ENCODE data around the gene TMC3.

TMC3 gene

DNA sequence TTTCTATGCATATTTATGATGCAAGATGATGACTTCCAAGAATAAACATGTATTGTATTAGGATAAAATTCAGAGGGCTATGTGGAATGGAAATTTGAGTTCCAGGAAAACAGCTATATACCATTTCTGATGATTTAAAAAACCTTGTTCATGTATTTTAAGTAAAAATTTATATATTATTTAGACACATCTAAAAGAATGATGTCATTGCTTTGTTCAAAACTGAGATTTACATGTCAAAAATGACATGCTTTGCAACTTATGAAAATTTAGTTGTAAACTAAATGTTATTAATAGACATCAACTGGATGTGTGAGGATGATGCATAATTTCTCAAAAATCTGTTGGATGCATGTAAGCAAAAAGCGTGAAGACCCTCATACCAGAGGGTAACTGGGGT is 52.3 kb downstream of the TMC3 start:
- DNase-seq: no peak

DNA sequence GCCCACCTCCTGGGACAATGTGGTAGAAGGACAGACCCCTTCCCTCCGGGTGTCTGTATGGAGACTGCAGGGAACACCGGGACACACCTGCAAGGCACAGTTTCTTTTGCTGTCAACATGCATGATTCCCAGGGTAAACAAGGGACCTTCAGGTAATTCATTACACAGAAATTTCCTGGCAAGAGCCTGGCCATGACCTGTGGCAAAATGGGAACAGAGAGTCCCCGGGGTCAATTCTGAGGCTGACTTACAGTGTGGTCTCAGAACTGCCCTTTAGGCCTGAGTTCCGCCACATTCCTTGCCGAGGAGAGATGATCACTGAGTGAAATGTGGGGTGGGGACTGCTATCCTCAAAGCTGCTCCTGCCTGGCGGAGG is 56.4 kb downstream of the TMC3 start:
- DNase-seq: no peak

DNA sequence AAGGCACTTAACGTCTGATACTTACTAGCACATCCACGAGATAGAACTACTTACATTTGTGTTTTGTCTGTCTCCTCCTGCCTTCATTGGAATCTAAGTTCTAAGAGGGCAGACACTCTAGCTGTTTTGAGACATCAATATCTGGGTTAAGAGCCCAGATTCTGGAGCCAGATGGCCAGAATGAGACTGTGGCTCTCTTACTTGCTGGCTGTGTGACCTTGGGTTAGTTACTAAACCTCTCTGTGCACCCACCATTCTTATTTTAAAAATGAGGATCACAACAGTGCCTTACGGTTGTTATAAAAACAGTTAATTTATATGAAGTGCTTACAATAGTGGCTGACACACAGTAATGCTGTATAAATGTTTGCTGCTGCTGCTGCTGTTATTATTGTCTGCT is 57.7 kb downstream of the TMC3 start:
- no peak for DNase-seq

DNA sequence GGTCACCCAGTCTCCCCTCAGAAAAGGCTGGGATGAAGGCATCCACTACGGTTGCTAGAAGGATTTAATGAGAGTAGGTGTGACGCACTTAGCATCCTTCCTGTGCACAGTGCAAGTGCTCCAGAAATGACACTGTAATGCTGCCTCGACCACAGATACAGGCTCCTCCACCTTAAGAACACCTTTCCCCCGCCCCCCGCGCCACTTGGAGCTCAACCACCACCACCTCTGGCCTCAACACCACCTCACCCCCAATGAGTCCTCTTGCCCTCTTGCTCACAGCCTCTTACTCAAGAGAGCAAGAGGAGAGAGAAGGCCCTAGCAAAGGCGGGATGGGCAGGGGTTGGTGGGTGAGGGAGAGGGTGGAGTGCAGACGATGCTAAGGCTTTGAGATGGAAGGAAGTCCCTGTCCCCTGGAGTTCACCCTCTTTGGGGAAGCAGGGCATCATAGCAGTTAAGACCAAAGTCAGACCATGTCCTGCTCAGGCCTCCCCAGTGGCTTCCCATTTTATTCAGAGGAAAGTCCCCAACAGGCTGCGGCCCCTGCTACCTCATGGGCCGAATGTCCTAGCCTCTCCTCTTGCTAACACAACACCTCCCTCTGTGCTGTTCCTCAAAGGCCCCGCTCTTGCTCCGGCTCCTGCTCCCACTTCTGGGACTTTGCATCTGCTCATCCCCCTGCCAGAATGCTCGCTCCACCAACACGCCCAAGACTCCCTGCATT is 58.4 kb downstream of the TMC3 start:
- no peak for DNase-seq

DNA sequence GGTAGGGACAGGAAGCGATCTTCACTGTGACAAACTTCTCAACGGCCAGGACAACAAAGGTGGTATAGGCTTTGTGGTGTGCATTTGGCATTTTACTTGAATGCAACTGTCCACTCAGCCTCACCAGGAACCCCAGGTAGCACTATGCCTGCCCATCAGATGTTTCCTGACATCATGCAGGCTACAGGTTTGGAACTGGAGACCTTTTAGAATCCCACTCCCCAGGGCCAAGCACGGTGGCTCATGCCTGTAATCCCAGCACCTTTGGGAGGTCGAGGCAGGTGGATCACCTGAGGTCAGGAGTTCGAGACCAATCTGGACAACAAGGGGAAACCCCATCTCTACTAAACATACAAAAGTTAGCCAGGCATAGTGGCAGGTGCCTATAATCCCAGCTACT is 59.6 kb downstream of the TMC3 start:
- DNase-seq: no peak

DNA sequence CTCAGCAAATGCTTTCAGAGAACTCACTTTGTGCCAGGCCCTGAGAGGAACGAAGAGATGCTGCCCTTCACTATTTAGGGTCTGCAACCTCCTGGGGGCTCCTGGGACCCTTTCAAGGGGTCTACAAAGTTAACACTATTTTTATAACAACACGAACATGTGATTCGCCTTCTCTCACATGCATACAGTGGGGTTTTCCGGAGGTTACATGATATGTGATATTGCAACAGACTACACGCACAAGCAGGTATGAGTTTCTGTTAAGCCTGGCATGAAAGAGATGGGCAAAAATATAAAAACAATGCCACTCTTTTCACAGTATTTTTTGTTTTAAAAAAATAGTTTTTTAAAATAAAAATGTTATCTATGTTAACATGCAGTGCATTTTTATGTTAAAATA is 60.3 kb downstream of the TMC3 start:
- no peak for DNase-seq

DNA sequence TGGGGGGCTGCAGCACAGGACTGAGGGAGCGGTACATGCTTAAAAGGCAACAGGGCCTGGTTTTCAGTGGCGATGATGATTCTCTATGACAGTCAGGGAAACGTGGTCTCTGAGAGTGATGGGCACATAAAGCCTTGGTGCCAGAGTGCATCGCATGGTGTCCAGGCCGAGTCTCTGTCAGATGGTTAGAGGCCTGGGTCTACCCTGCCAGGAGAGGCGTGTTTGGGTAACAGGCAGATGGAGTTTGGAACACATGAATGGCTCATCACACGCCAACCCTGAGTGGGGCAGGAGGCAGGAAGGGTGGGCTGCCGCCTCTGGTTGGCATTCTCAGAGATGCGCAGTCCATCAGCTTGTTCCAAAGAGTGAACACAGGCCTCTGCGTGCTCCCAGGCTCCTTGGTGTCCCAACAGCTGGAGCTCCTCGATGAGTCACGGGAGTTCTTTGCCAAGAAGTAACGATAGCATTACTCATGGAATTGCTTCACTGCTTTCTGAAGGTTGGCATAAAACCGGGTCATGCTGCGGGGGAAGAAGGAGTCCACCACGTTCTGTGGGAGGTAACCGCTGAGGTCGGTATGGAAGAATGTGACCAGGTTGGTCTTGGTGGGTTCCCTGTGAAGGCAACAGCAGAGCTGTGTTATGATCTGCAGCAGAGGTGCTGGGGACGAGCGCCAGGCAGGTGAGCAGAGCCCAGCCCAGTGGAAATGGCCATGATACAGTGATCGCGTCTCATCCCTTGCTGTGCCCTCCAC is 61.0 kb downstream of the TMC3 start:
- DNase-seq: no peak

DNA sequence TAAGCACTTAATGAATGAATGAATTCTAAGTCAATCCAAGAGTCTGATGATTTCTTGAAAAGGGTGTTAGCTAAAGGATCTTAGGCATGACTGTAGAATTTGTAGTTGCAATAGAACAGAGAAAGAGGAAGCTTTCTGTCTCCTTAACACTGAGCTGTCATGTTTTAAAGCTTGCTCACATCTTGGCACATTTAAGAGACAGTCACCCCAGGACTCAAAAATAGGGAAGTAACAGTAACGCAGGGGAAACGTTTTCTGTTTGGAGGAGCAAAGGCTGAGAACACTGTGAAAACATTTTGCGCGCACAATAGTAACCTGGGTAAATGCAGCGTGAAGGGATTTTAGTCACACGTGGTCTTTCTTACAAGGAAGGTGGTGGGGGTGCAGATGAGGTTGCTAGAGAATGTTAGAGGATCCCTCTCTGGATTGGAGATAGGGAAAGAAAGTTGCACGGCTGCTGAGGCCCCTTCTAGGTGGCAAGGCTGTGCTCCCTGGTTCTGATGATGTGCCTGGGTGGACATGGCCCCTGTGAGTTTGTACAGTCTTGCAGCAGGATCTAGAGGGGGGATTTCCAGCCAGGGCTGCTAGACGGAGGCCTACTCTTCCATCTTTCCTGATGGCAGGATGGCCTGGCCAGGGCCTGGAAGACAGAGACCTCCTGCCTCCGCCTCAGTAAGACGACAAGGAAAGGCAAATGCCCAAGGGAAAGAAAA is 62.1 kb downstream of the TMC3 start:
- no peak for DNase-seq

DNA sequence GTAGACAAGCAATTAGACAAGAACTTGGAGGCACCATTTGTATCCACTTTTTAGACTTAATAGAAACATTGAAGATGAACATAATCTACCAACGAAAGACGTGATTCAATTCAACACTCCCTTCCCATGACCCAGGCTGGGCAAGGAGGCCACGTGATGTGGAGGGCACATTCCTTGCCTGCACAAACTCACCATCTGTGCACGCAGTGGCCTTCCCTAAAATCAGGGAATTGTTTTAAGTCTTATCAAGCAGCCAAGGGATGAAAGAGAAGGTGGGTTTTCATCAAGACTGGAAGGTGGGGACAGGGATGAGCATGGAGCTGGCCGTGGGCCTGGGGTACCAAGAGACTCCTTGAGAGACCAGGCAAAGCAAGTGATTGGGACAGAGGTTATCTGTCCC is 63.5 kb downstream of the TMC3 start:
- DNase-seq: no peak

DNA sequence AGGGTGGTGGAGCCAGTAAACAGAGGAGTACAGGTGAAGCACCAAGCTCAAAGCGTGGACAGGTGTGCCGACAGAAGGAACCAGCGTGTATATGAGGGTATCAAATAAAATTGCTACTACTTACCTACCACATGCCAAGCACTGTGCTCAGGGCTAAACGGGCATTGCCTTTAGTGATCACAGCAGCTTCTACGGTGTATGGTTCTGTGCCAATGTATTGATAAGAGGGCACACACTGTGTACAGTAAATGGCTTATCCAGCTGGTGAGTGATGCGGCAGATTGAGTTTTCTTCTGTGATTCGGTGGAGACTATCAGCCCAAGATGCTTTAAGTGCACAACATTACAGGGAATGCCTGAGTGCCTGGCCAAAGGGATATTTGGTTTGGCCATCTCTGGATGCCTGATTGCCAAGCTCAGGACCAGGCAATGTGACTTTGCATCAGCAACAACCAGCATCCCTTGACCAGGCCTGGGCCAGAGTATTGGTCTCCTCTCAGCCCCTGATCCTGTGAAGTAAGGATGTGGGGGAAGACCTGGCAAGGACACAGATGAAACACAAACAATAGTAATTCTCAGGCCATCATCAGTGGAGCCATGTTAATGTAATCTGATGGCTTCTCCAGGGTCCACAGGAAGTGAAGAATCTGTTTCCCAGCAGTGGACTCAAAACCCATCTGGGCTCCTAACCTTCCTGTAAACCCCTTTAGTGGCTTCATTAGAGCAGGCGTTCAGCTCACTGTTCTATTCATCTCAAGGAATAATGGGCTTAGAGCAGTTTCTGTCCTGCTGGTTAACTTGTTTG is 64.2 kb downstream of the TMC3 start:
- no peak for DNase-seq

DNA sequence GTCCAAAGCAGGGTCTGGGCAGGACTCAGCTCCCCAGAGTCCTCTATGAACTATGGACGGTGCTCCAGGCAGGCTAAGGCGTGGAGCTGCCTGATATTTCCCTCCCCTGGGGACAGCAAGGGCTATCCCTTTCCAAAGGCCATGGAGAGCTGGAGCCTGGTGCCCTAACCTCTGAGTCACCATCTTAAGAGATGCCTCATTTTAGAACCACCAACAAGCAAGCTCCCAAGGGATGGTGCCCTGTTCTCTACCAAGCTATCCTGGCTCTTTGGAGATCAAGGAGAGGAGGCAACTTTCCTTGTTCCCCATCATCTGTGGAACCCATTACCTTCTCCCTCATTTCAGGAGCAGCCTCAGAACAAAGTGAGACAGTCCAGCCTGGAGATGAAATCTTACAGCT is 65.8 kb downstream of the TMC3 start:
- DNase-seq: no peak

DNA sequence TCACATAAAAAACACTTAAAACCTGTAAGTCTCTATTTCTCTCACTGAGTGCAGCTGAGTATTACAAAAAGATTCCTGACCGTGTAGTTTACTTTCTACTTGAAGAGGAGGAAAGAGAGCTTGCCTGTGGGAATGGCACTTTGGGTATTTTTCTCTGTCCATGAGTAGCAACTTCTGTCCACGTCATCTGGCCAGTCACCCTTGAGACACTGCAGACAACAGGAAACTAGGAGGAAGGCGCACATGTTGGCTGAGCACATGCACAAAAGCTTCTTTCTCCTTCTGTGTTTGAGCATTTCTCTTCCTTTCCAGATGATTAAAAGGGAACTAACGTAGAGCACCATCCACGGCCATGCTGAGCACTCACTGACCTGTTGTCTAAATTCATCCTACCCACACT is 69.8 kb downstream of the TMC3 start:
- DNase-seq: no peak

DNA sequence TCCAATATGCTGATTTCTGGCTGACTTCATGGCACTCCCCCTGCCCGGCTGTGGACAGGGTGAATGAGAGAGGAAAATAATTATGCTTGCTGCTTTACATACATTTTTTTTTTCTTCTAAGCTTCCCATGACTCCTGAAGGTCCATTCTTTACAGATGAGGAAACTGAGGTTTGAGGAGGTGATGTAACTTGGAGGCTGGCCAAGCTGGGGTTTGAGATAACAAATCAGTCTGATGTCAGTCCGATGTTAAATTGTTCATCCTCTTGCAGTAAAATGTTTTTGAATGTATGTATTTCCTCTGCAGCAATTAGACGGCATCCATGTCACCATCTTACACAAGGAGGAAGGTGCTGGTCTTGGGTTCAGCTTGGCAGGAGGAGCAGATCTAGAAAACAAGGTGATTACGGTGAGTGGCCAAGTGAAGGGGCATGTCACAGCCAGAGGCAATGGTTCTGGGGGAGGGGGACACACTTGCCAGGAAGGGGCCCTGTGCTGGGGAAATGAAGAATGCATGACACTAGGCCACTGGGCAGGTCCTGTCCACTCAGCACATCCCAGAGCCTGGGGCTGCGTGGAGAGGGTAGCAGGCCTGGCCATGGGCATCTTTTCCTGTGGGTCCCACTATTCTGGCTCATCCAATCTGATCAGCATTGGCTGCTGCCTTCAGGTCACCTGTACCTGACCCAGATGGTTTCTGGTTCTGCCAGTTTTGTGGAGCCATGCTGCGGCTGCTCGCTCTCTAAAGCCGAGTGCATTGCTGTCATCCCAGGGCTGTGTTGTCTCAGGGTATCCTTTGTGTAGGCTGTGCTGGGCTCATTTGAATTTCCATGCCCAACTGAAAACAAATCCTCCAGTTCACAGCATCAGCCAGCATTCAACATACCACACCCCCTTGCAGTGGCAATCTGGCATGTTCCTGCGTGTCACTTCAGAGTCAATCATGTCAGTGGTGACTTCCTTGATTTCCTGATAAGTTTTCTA is 70.5 kb downstream of the TMC3 start:
- DNase-seq: no peak

DNA sequence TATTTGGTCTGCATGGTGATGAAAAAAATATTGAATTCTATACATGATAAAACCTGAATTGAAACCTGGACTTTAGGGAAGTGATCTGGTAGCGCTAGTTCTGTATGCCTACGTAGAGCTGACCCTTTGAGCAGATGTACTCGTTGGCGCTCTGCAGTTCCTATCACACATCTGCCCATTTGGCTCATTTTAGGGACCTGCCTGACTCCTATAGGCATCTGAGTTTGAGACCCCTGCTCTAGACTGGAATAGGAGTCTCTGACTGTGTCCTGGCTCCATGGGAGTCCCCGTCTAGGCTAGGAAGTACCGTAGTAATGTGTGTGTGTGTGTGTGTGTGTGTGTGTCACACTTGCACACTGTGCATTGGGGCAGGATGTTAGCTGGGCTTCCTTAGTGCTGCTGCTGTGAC is 71.3 kb downstream of the TMC3 start:
- no peak for DNase-seq

DNA sequence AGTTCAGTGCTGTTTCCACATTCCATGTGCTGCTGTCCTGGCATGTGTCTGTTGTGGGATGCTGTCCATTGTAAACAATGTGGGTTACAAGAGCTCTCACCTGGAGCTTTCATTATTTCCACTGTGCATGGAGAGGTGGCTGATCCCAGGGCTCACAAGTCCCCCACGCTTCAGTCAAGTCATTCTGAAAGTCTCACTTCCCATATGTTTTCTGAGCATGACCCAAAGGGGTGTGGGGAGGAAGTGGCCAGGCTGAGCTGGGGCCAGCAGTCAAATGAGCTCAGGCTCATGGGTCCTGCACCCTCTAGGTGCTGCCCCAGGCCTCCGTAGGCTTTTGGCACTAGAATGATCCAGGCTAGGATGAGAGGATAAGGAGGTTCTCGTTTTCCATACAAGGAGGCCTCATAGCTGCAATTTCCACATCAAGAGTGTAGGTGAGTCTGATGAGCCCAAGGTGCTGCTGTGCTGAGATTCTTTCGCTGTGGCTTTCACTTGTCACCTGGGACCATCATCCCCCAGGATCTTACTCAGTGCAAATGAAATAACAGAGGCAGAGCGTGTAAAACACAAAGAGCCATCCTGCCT is 72.1 kb downstream of the TMC3 start:
- DNase-seq: no peak

DNA sequence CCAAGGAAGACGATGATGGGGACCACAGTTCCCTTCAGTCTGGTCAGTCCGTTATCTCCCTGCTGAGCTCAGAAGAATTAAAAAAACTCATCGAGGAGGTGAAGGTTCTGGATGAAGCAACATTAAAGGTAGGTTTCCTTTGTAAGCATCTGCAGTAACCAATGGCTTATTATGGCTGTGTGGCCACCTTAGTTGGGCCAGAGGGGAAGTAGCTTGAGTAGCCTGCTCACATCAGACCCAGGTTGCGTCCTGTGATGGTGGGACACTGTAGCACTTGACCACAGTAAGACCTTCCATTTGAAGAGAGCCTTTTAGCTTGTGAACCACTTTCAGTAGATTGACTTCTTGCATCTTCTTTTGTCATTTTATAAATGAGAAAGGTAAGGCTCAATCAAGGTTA is 72.6 kb downstream of the TMC3 start:
- no peak for DNase-seq

DNA sequence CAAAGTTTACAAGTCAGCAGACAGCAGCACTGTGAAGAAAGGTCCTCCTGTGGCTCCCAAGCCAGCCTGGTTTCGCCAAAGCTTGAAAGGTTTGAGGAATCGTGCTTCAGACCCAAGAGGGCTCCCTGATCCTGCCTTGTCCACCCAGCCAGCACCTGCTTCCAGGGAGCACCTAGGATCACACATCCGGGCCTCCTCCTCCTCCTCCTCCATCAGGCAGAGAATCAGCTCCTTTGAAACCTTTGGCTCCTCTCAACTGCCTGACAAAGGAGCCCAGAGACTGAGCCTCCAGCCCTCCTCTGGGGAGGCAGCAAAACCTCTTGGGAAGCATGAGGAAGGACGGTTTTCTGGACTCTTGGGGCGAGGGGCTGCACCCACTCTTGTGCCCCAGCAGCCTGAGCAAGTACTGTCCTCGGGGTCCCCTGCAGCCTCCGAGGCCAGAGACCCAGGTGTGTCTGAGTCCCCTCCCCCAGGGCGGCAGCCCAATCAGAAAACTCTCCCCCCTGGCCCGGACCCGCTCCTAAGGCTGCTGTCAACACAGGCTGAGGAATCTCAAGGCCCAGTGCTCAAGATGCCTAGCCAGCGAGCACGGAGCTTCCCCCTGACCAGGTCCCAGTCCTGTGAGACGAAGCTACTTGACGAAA is 74.3 kb downstream of the TMC3 start:
- DNase-seq: no peak

DNA sequence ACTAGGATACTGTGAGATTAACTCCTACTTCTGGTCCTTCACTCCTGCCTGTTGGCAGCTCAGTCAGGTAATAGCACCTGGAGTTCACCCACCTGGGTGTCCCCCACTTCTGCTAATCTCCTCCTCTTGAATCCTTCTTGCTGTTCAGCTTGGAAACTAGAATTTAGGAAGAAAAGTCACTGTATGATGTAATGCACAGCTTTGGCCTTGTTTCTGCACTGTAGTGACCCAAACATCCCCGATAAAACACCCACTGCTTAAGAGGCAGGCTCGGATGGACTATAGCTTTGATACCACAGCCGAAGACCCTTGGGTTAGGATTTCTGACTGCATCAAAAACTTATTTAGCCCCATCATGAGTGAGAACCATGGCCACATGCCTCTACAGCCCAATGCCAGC is 74.9 kb downstream of the TMC3 start:
- DNase-seq: no peak

DNA sequence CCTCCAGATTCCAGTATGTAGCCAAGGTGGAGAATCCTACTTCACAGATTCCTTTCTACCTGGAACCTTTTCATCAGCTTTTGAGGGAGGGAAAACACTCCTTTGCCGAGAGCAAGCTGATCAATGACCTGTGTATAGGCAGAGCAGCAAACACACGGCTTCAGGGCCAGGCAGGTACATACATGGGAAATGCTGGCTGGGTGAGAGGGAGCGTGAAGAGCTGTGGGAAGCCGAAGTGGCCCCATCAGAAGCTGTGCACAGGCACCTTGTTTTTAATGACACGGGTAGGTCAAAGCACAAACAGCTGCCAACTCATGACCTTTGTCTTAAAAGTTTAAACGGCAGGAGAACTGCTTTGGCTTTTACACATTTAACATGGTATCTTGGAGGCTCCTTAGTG is 75.4 kb downstream of the TMC3 start:
- no peak for DNase-seq

DNA sequence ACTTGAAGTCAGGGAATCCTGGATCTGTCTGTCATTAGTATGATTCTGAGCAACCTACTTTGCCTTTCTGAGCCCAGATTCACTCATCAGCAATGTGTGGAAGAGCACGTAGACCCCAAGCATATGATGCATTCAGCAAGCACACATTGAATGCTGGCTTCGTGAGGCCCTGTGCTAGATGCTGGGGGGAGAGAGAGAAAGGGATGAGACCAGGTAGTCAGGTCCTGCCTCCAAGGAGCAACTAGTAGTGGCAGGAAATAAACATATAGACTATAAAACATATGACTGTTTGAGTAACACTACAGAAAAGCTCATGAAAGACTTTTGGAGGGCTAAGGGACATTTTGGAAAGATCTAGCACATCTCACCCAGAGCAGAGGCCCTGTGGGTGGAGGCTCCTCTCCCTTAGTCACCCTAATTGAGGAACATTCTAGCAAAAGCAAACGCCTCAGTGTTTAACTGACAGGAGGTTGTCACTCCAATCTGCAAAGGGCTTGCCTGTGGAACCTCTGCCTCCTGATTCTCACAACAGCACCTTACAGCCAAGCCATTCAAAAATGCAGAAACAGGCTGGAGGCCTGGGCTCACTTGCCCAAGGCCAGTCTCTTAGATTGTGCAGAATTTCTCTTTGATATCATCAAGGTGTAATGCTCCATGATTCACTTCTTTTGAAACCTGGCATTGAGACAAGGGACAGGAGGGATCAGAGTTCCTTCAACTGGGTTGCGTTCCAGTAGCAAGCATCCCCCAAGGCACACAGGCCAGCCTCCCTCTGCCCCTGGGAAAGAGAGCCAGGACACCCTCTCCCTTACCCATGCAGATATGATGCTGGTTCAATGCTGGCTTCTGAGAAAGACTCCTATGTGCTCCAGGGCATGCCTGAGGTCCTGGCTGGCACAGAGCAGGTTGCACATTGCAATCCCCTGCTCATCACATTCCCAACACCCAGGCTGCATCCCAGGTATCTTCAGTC is 76.1 kb downstream of the TMC3 start:
- no peak for DNase-seq

All from NCI-H510A (cell line).